Ovary (tissue), 9 donors: ENCODE data around the gene FZD2. TPM values are rescaled to one million over a fixed set of nuclear protein-coding genes. Genes with fewer than 3 reads are reported as not detected.

ENCODE experiments used
- DNase-seq, 5 donors: peaks; one replicate each; pipeline ENCODE4 v3.0.0-alpha.2; 2019 to 2020
- H3K27ac ChIP-seq, 2 donors: fragments of 200-600 bp; one replicate each; pipeline versions ENCODE4 v1.5.1 to v1.8.0; 2019 to 2022
- H3K27me3 ChIP-seq: fragments of 200-600 bp; one replicate; pipeline ENCODE4 v1.8.0; 2022
- H3K36me3 ChIP-seq: fragments of 200-600 bp; sonication (generic); one replicate; pipeline ENCODE4 v1.5.1; 2019
- H3K4me1 ChIP-seq: one replicate; pipeline ENCODE4 v1.8.1; 2013; ENCODE audit warnings: mild to moderate bottlenecking, moderate library complexity; ENCODE audit not compliant: insufficient read depth
- H3K4me3 ChIP-seq: fragments of 200-600 bp; sonication (generic); one replicate; pipeline ENCODE4 v1.5.1; 2017
- H3K9me3 ChIP-seq, 2 donors: fragments of 200-600 bp in 1 of 2; sonication (generic) in 1 of 2; one replicate each; pipeline versions ENCODE4 v1.5.1 to v1.8.1; 2013 to 2019; ENCODE audit warnings: mild to moderate bottlenecking in 1 of 2, moderate library complexity in 1 of 2
- CTCF ChIP-seq, 3 donors: fragments of 450-650 bp in 2 of 3; fragments of 200-600 bp in 1 of 3; IDR thresholded peaks; one replicate each; pipeline versions ENCODE4 v1.5.1 to v1.8.0; 2016 to 2022; ENCODE audit warnings: antibody characterized with exemption in 3 of 3, mild to moderate bottlenecking in 1 of 3
- EP300 ChIP-seq: sonication (generic); formaldehyde crosslinking; IDR thresholded peaks from one replicate; pipeline ENCODE4 v1.6.1; 2017; ENCODE audit warnings: antibody characterized with exemption
- POLR2A ChIP-seq: fragments of 450-650 bp; IDR thresholded peaks from one replicate; pipeline ENCODE4 v1.6.1; 2017; ENCODE audit warnings: antibody characterized with exemption, mild to moderate bottlenecking, moderate library complexity
- WGBS, 3 donors: extraction: QIAGEN DNeasy Blood & Tissue Kit in 1 of 3; methylation state at CpG; one replicate each; pipeline versions ENCODE4 v1.1.5 to v1.1.7; 2013 to 2017; 5-methylcytosine and 5-hydroxymethylcytosine counted together
- intact Hi-C, 4 donors: fragments of 100-400 bp; cut with DNase I; formaldehyde crosslinking; loops; one replicate each; pipeline versions ENCODE4 v1.11.0 to v1.15.1; 2022 to 2023
- polyA plus RNA-seq, 2 donors: library from polyadenylated mRNA; stranded (reverse); fragments of 200-250 nt in 1 of 2; fragments of 350-450 nt in 1 of 2; fragmentation: Illumina TruSeq in 1 of 2; extraction: RNeasy Lipid Tissue Mini Kit (QIAGEN cat#74804) in 1 of 2; gene quantifications; one replicate each; pipeline ENCODE4 v1.2.3, GENCODE V29; 2013 to 2014
- total RNA-seq, 7 donors: library from RNA; depleted of rRNA in 2 of 7; stranded (reverse); fragments of >200 nt in 2 of 7; fragmentation: NEBNext Ultra II Directional in 3 of 7; extraction: Animal tissue kit (Norgen Biotek cat#: 25700) in 3 of 7; gene quantifications; one replicate each; pipeline versions ENCODE4 v1.1.0 to v1.2.4, GENCODE V29; 2016 to 2023
- donor health status: DM: no; HTN: no; CAD: no; lungs with moderate emphysema.
- donor health status: DM: no; HTN: no; CAD: no.
- donor health status: Bipolar disorder and iron deficiency.
- donor health status: DM: yes; HTN: yes; CAD: no.
- donor health status: DM: no; HTN: no; CAD: no.
- donor health status: DM: yes; HTN: yes; CAD: no.

The FZD2 gene
- total and polyA plus RNA-seq, 9 donors = 0.08 to 12.5 (median 8.7) TPM

- H3K4me1 ChIP-seq = no peaks in the 10 kb centered on the region
- no peaks in the 10 kb centered on the region for H3K36me3 ChIP-seq
- 68 to 77% (median 72%) methylated on average over 3 of the region's 3 CpGs for WGBS, 3 donors
- no peak overlapping the region for H3K4me3 ChIP-seq
- intact Hi-C loops = no loop called here
- DNase-seq = no peak
- H3K27ac ChIP-seq = no peak overlapping the region
- TF ChIP-seq POLR2A (no peak), CTCF (IDR thresholded peaks at IDR 0.05) (no peak), EP300 (no peak)
- no peaks in the 10 kb centered on the region for H3K9me3 ChIP-seq
- no peaks in the 10 kb centered on the region for H3K27me3 ChIP-seq
Measured at GRCh38 chr17:44523672-44523972, 33.7 kb upstream of the FZD2 start.

- Histone ChIP-seq H3K36me3 (no peaks in the 10 kb centered on the region), H3K4me3 (no peak overlapping the region), H3K27ac (no peak overlapping the region), H3K4me1 (no peaks in the 10 kb centered on the region), H3K9me3 (no peaks in the 10 kb centered on the region), H3K27me3 (no peaks in the 10 kb centered on the region)
- TF ChIP-seq CTCF (IDR thresholded peaks at IDR 0.05) = no peak
- no peak for DNase-seq
- 91 to 97% (median 91%) methylated on average over 1 of the region's 1 CpG for WGBS, 3 donors
- intact Hi-C loops = no loop called here
Measured at GRCh38 chr17:44527102-44527501, 30.2 kb upstream of the FZD2 start.

GRCh38 chr17:44527954-44528353, 29.3 kb upstream of the FZD2 start:
- intact Hi-C loops = no loop called here
- H3K27ac ChIP-seq = no peak overlapping the region
- TF ChIP-seq EP300 (no peak), CTCF (IDR thresholded peaks at IDR 0.05) (no peak), POLR2A (no peak)
- no peaks in the 10 kb centered on the region for H3K27me3 ChIP-seq
- no peaks in the 10 kb centered on the region for H3K4me1 ChIP-seq
- no peaks in the 10 kb centered on the region for H3K9me3 ChIP-seq
- no peaks in the 10 kb centered on the region for H3K36me3 ChIP-seq
- WGBS, 3 donors = 92 to 96% (median 93%) methylated on average over 21 to 28 of the region's 28 CpGs
- H3K4me3 ChIP-seq = no peak overlapping the region
- no peak for DNase-seq

GRCh38 chr17:44529864-44530263, 27.4 kb upstream of the FZD2 start:
- H3K4me1 ChIP-seq = peaks cover 2% of the 10 kb centered on the region
- H3K27ac ChIP-seq = no peak overlapping the region
- H3K9me3 ChIP-seq = no peaks in the 10 kb centered on the region
- H3K27me3 ChIP-seq = no peaks in the 10 kb centered on the region
- DNase-seq = no peak
- TF ChIP-seq EP300 = no peak
- no peak for TF ChIP-seq POLR2A
- TF ChIP-seq CTCF (IDR thresholded peaks at IDR 0.05) = no peak
- 67 to 87% (median 74%) methylated on average over 3 of the region's 3 CpGs for WGBS, 3 donors
- no peaks in the 10 kb centered on the region for H3K36me3 ChIP-seq
- no peak overlapping the region for H3K4me3 ChIP-seq
- intact Hi-C loops = loop anchor here in 3 of 4 donors (5.0 kb wide), 1 partner anchor 107 kb away; no protein-coding TSS in a partner anchor
